NK-92 (cell line): ENCODE results near the gene SLC39A3.
A peak's percentile ranks its signal among the peaks of the same experiment; 100 is the strongest.

ENCODE experiments used
- DNase-seq: peaks from one replicate; lab custom pipeline; 2025; ENCODE audit not compliant: unreplicated experiment; lab: John Stamatoyannopoulos, UW

The SLC39A3 gene, protein sequence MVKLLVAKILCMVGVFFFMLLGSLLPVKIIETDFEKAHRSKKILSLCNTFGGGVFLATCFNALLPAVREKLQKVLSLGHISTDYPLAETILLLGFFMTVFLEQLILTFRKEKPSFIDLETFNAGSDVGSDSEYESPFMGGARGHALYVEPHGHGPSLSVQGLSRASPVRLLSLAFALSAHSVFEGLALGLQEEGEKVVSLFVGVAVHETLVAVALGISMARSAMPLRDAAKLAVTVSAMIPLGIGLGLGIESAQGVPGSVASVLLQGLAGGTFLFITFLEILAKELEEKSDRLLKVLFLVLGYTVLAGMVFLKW

GRCh38 chr19:2739602-2740313 is at the start of gene SLC39A3:
SLC39A3 (minus strand) TSS chr19:2740017; CDS start chr19:2737257, 2,760 bp downstream.
- DNase-seq: peak; percentile 82

- no peak for DNase-seq
These were observed 48.4 kb upstream of the SLC39A3 start for GRCh38 chr19:2788237-2788636.

DNA sequence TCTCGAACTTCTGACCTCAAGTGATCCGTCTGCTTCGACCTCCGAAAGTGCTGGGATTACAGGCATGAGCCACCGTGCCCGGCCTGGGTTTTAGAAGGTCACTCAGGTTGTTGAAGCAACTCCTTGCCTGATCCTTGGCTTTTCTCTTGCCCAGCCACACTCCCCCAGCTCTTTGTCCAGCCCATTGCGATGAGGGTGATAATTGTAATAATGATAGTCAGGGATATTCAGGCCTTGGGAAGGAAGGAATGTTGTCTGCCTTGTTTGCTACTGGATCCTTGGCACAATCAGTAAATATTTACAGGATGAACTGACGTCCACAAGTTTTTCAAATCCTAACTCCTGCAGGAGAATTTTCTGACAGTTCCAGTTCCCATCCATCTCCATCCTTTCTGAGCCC is 47.3 kb upstream of the SLC39A3 start:
- DNase-seq: no peak

- DNase-seq: peak; percentile 80
These were observed 45.6 kb upstream of the SLC39A3 start, which contains the start of gene THOP1 for GRCh38 chr19:2785244-2785997. THOP1 (plus strand) TSS chr19:2785503; CDS start chr19:2785663, 160 bp downstream.

- DNase-seq: no peak
These were observed 43.9 kb upstream of the SLC39A3 start for GRCh38 chr19:2783781-2784145.

GRCh38 chr19:2782936-2783780 is 43.3 kb upstream of the SLC39A3 start, which contains the start of gene SGTA:
SGTA (minus strand) TSS chr19:2783273; CDS start chr19:2769068, 14,205 bp downstream.
- peak; percentile 83 for DNase-seq

- no peak for DNase-seq
These were observed 42.6 kb upstream of the SLC39A3 start for GRCh38 chr19:2782329-2782935.

GRCh38 chr19:2780284-2780683 is 40.5 kb upstream of the SLC39A3 start:
- no peak for DNase-seq

- DNase-seq: no peak
These were observed 39.4 kb upstream of the SLC39A3 start for GRCh38 chr19:2779121-2779740.

- DNase-seq: no peak
These were observed 38.3 kb upstream of the SLC39A3 start for GRCh38 chr19:2777952-2778683.

GRCh38 chr19:2775556-2776430 is 36.0 kb upstream of the SLC39A3 start:
- DNase-seq: no peak

GRCh38 chr19:2774953-2775555 is 35.2 kb upstream of the SLC39A3 start:
- DNase-seq: no peak

DNA sequence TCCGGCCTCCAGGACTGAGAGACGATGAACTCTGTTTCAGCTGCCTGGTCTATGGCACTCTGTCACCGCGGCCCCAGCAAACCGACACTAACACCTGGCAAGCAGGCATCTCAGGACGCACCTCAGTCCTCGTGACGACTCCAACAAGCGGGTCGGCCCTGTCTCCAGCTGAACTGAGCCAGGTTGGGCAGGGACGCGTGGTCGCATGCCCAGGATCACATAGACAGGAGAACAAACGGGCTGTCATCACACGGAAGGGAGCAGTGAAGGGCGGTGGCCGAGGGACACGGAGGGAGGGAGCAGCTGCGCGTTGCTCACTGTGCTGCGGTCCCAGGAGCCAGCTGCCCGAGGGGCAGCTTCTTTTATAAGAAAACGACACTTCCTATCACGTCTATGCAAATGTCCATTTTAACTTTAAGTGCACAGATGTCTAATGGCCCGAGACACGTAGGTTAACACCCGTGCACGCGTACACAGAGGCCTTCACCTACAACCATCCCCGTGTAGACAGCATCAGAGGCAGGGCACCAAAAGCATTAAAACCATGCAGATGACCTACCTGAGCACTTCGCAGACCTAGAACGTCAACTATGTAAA is 34.4 kb upstream of the SLC39A3 start:
- no peak for DNase-seq

DNA sequence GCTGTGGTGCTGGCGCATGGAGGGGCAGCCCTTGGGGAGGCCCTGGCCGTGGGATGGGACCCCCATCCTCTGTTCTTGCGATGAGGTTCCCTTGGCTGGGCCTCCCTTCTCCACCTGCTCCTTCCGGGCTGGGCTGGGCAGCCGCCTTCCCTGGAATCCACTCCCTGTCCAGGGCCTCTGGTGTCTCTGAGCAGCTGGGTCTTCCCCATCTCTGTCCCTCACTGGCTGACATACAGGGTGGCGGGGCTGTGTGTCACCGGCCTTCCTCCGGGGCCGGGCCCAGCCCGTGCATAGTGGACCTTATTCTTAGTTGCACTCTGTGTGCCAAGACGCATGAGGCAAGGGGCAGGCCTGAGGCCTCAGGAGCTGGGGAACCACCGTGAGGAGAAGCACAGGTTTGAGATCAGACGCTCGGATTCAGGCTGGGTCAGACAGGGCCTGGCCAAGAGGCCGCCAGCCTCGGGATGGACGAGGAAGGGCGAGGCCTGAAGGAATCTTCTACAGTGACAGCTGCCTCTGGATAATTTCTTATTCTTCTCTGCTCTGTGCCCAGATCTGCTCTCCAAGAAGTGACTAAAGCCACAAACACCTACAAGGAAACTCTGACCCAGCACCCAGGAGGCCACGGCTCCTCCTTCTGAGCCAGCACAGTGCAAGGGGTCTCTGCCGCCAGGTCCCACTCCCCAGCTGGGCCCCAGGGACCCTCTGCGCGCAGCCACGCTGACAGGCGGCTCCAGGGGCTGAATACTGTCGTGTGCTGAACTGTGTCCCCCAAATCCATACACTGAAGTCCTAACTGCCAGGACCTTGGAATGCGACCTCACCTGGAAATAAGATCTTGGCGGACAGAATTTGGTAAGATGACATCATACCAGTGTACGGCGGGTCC is 32.2 kb upstream of the SLC39A3 start:
- DNase-seq: no peak

- DNase-seq: no peak
These were observed 30.5 kb upstream of the SLC39A3 start for GRCh38 chr19:2770055-2771013.
